8988T (cell line): ENCODE data around the gene EHD1.
"Not testable (repeated sequence)": the region's sequence is repeated elsewhere in the genome, so short reads cannot be mapped to it uniquely, and the experiment has no call there.

Experiments
- DNase-seq: peaks from one replicate; pipeline ENCODE4 v3.0.0; 2011

EHD1 gene

DNA sequence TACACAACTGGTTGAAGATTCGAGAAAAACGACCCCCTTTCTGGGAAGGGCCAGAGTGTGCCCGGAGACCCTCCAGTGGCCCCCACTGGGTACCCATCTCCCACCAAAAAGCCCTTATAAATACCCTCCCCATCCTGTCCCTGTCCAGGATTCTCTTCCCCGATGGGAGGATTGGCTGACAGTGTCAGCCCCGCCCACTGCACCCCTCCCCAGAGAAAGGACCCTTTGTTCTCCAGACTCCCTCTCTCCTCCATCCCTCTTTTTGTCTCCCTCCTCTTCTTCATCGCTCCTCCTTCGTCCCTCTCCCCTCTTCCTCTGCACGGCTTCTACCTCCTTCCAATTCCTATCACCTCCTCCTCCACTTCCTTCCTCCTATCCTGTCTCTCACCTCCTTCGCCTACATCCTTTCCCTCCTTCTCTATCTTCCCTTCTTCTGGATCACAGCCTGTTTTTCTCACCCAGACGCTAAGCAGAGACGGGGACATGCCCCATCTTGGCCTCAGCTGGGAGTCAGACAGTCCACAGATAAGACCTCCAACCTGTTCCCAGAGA lies 54.8 kb downstream of the EHD1 start:
- no peak for DNase-seq

DNA sequence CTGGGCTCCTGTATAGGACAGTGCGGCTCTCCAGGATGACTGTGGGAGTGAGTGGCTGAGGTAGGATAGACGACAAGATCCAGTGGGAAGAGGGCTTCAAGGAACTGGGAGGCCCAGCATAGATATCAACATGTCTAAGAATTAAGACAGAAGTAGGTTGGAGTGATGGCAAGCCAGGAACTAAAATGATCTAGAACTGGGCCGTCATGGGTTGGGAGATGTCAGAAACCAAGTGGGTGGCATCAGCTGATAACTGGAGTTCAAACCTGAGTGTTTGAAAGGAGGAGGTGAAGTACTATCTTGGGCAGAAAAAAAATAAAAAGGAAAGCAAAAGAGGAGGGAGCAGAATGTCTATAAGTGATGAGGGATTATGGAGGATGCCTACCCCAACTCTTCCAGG lies 60.9 kb downstream of the EHD1 start:
- DNase-seq: no peak

- not testable (repeated sequence) for DNase-seq
Observed at GRCh38 chr11:64815433-64815832, 63.0 kb downstream of the EHD1 start.

DNA sequence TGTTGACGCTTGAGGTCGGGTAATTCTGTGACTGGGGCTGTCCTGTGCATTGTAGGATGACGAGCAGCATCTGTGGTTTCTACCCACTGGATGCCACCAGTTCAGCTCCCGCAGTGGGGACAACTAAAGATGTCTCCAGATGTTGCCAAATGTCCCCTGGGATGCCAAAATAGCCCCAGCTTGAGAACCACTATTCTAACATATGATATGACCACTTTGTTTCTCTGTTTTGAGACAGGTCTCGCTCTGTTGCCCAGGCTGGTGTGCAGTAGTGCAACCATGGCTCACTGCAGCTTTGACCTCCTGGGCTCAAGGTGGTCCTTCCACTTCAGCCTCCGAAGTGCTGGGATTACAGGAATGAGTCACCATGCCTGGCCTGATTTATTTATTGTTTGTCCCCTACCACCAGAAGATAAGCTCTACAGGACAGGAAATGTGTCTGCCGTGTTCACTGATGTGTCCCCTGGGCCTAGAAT lies 63.7 kb downstream of the EHD1 start:
- no peak for DNase-seq

DNA sequence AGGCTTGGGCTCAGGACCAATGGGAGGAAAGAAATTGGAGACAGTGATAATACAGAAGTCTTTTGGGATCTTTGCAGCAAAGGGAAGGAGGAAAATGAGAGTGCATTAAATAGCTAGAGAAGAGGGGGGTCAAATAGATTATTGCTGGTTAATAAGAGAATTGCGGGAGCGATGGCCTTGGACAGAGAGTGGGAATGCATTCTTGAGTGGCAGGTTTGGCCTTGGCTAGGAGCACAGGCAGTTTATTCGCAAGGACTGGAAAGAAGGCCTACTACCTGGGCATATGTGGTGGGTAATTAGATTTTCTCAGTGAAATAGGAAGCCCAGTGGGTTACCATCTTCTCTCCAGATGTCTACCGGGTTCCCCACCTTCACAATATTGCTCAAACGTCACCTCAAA lies 64.6 kb downstream of the EHD1 start:
- no peak for DNase-seq

- DNase-seq: no peak
Observed at GRCh38 chr11:64810891-64811272, 67.5 kb downstream of the EHD1 start.

DNA sequence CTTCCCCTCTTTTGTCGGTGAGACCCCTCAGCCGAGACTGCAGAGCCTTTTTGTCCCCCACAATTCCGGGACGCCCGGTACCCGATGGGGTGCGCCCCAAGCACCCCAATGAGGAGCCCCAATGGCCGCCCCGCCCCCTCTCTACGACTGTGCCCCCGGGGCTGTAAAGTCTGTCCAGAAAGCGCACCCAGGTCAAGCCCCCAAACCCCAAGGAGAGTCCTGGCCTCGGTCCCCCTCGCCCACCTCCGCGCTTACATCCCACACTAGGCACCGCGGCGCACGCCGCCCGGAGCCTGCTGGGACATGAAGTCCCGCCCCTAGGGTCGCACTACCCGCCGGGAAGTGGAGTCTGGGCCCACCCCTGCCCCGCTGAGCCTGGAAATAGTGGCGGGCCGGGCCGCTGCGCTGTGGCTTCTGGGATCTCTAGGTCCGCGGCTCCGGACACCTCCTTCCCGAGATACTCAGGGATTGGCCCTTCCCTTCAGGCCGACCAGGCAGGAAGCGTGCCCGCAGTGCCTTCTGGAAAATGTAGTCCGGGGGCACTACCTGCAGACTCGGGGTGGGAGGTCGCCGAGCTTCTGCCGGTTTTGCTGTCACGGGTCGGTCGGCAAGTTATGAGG lies 68.0 kb downstream of the EHD1 start, which contains the start of gene MEN1:
Gene MEN1, minus strand, starts transcription at position 281 of the 620 bp plus-strand sequence. CDS start 442 bp downstream, outside the sequence.
- peak; percentile 100 for DNase-seq

- no peak for DNase-seq
Observed at GRCh38 chr11:64809781-64810241, 68.6 kb downstream of the EHD1 start.

GRCh38 chr11:64805481-64805880 lies 72.9 kb downstream of the EHD1 start:
- DNase-seq: no peak

DNA sequence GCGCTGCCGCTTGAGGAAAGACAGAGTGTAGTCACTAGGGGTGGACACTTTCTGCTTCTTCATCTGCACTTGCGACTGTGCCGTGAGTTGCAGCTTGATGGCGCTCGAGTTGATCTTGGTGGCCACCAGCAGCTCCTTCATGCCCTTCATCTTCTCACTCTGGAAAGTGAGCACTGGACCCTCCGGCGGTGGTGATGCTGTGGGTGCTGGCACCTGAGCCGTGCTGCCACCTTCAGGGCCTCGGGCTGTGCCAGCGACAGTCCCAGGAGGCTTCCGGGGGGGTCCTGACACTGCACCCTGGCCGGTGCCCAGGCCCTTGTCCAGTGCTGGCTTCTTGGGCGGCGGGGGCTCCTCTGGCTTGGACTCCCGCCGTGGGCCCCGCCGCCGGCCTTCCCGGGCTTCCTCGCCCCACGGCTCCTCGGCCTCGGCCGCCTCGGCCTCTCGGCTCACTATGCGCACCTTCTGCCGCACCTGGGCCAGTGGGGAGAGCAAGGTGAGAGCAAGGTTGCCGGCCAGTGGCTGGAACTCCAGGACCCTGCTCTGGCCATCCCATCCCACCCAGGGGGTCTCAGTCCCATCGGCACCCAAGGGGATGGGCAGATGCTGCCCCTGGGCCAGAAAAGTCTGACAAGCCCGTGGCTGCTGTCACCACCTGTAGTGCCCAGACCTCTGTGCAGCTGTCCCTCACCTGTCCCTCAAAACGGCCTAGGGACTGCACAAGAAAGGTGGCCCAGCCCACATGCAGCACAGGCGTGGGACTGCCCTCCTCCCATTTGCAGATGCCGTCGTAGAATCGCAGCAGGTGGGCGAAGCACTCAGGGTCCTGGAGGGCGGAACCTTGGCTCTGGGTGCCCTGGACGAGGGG lies 73.8 kb downstream of the EHD1 start:
- DNase-seq: peak; percentile 89

DNA sequence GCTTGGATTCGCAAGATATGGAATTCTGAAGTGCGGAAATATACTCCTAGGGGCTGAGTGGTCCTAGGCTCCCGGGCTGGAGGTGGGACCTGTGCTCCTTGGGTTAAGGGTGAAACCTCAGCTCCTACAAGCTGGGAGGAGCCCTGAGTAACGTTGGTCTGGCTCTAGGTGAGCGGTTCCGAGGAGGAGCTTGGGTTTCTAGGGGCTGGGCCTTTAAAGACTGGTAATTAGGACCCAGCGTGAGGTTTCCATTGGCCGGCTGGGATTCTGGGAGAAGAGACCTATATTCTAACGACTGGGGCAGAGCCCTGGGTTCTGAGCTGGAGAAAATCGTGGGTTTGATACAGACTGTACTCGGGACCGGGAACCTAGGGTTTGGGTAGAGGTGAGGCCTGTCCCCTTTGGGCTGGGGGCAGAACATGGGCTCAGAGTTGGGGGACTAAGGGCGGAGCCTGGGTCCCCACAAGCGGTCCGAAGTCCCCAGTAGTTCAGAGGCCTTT lies 74.5 kb downstream of the EHD1 start:
- no peak for DNase-seq

GRCh38 chr11:64803158-64803845 lies 75.1 kb downstream of the EHD1 start, which contains the start of gene MAP4K2:
MAP4K2 (minus strand) TSS chr11:64803214; CDS start chr11:64803149, 65 bp downstream.
- peak; percentile 99 for DNase-seq

- peak; percentile 24 for DNase-seq
Observed at GRCh38 chr11:64802370-64803157, 75.9 kb downstream of the EHD1 start.
